ENCODE measurements around the gene ANKRD65. TPM values are rescaled to one million over a fixed set of nuclear protein-coding genes. Genes with fewer than 3 reads are reported as not detected.
A peak's percentile ranks its signal among the peaks of the same experiment; 100 is the strongest.

The ANKRD65 gene
- total and polyA plus RNA-seq, 2 donors (not counting 3 experiments of a cell fraction or from before 2014, with no cell fraction given) = 0.15 to 0.38 TPM

DNA sequence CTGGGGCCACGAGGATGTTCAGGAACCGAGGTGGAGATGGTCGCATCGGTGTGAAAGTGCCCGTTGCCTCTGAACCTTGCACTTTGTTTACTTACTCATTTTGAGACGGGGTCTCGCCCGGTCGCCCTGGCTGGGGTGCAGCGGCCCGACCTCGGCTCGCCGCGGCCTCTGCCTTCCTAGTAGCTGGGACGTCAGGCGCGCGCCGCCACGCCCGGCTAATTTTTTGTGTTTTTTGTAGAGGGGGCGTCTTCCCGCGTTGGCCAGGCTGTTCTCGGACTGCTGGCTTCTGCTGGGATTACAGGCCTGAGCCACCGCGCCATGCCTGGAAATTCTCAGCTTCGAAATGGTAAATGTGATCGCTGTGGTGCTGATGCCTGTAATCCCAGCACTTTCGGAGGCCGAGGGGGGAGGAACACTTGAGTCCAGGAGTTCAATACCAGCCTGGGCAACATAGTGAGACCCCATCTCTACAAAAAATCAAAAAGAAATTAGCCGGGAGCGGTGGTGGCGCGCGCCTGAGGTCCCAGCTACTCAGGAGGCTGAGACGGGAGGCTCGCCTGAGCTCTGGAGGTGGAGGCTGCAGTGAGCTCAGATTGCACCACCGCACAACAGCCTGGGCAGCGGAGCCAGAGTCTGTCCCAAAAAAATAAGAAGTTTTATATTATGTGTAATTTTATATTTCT is 13.3 kb downstream of the ANKRD65 start:
- Histone ChIP-seq H3K9me3 (replicated peaks; ENCODE audit: control insufficient read depth, insufficient read depth, low read length) (no peaks in the 10 kb centered on the region), H3K27me3 (ENCODE audit: control insufficient read depth in 2 of 2, insufficient read depth in 2 of 2, low read length in 2 of 2) (no peaks in the 10 kb centered on the region), H3K9me1 (replicated peaks; ENCODE audit: control insufficient read depth, extremely low read depth, insufficient read depth, low read length) (no peaks in the 10 kb centered on the region), H3K79me2 (ENCODE audit: control insufficient read depth, insufficient read depth, low read length) (peaks cover 43% of the 10 kb centered on the region), H3K4me1 (ENCODE audit: control insufficient read depth, extremely low read depth, insufficient read depth, low read length) (peaks cover 11% of the 10 kb centered on the region), H3K27ac (ENCODE audit: insufficient read depth, low read depth, low read length) (peak overlapping the region; percentile 54), H4K20me1 (replicated peaks; ENCODE audit: control insufficient read depth, extremely low read depth, insufficient read depth, low read length) (no peaks in the 10 kb centered on the region), H3K4me2 (ENCODE audit: insufficient read depth, low read length) (peak overlapping the region; percentile 63), H2AFZ (ENCODE audit: low read depth, low read length) (peak overlapping the region; percentile 67), H3K9ac (replicated peaks; ENCODE audit: extremely low read depth, insufficient read depth, low read length) (peak overlapping the region; percentile 86), H3K4me3 (replicated peaks in 1 of 3; ENCODE audit: insufficient read depth in 1 of 3, low read depth in 1 of 3, low read length in 3 of 3) (peak overlapping the region; percentile 73 to 87 (median 86)), H3K36me3 (ENCODE audit: control insufficient read depth in 2 of 2, extremely low read depth in 1 of 2, insufficient read depth in 2 of 2, low read length in 2 of 2) (peaks cover 3 to 10% of the 10 kb centered on the region in 2 experiments)
- POLR2A ChIA-PET = interaction anchor here (1.1 to 1.4 kb wide), 3 partner anchors 9 to 33 kb away, joined by 4 to 6 read pairs (median 4); partner anchors contain the start of genes AURKAIP1 and CCNL2
- BruUV-seq (replicated peaks) = no TSS peak
- CTCF ChIA-PET = interaction anchor here (1.0 to 2.0 kb wide), 4 partner anchors 8 to 33 kb away, joined by 3 to 26 read pairs (median 4); partner anchors contain the start of gene ANKRD65
- DNase-seq (ENCODE audit: low read depth, low spot score) (peak; percentile 55), FAIRE-seq (peak; percentile 72)
- TF ChIP-seq, protein P1, sequence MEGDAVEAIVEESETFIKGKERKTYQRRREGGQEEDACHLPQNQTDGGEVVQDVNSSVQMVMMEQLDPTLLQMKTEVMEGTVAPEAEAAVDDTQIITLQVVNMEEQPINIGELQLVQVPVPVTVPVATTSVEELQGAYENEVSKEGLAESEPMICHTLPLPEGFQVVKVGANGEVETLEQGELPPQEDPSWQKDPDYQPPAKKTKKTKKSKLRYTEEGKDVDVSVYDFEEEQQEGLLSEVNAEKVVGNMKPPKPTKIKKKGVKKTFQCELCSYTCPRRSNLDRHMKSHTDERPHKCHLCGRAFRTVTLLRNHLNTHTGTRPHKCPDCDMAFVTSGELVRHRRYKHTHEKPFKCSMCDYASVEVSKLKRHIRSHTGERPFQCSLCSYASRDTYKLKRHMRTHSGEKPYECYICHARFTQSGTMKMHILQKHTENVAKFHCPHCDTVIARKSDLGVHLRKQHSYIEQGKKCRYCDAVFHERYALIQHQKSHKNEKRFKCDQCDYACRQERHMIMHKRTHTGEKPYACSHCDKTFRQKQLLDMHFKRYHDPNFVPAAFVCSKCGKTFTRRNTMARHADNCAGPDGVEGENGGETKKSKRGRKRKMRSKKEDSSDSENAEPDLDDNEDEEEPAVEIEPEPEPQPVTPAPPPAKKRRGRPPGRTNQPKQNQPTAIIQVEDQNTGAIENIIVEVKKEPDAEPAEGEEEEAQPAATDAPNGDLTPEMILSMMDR (IDR thresholded peaks at IDR 0.05; ENCODE audit: extremely low read depth in 1 of 2, insufficient read depth in 1 of 2, low read depth in 1 of 2, low read length in 2 of 2) = peak in 1 of 2 donors; percentile 28
- TF ChIP-seq, protein P2, sequence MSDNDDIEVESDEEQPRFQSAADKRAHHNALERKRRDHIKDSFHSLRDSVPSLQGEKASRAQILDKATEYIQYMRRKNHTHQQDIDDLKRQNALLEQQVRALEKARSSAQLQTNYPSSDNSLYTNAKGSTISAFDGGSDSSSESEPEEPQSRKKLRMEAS (IDR thresholded peaks at IDR 0.05; ENCODE audit: insufficient read depth, insufficient read length) = no peak
- intact Hi-C loops (cut with micrococcal nuclease) = loop anchor here (1.0 to 2.0 kb wide), 5 partner anchors 8 to 97 kb away; partner anchors contain the start of genes AURKAIP1 and CCNL2
- dilution Hi-C loops (cut with MboI; ENCODE audit: extremely low pct_ligation_motif_present, low sequenced_read_pairs) = no loop called here
